ENCODE results near the gene ZNF14.

DNA sequence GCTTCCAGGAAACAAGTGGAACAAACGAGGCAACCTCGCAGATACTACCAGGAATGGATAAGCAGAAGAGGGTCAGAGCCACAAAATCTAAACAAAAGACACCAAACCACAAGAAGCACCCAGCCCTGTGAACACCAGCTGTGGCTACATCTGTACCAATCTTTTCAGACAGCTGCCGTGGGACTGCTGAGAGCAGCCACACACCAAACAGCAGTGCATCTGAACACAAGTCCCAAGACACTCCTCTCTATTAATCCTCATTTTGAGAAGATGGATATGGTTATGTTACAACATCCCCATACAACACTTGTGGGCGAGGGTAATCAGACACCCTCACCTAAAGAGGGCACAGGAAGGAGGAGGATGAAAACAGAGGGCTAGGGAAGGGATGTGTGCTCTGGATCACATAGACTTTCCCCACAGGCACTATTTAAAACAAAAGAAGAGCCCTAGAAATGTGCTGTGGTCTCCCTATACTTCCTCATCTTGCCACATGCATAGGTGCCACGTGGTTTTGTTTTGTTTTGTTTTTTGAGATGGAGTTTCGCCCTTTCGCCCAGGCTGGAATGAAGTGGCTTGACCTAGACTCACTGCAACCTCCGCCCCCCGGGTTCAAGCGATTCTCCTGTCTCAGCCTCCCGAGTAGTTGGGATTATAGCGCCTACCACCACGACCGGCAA, 41.6 kb upstream of the ZNF14 start:
- TF ChIP-seq FOS (IDR thresholded peaks at IDR 0.05; ENCODE audit: low read depth, low read length) = no peak
- TF ChIP-seq, protein P1, sequence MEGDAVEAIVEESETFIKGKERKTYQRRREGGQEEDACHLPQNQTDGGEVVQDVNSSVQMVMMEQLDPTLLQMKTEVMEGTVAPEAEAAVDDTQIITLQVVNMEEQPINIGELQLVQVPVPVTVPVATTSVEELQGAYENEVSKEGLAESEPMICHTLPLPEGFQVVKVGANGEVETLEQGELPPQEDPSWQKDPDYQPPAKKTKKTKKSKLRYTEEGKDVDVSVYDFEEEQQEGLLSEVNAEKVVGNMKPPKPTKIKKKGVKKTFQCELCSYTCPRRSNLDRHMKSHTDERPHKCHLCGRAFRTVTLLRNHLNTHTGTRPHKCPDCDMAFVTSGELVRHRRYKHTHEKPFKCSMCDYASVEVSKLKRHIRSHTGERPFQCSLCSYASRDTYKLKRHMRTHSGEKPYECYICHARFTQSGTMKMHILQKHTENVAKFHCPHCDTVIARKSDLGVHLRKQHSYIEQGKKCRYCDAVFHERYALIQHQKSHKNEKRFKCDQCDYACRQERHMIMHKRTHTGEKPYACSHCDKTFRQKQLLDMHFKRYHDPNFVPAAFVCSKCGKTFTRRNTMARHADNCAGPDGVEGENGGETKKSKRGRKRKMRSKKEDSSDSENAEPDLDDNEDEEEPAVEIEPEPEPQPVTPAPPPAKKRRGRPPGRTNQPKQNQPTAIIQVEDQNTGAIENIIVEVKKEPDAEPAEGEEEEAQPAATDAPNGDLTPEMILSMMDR (conservative IDR thresholded peaks at IDR 0.05; ENCODE audit: low read depth, low read length) = no peak
- TF ChIP-seq, protein P2, sequence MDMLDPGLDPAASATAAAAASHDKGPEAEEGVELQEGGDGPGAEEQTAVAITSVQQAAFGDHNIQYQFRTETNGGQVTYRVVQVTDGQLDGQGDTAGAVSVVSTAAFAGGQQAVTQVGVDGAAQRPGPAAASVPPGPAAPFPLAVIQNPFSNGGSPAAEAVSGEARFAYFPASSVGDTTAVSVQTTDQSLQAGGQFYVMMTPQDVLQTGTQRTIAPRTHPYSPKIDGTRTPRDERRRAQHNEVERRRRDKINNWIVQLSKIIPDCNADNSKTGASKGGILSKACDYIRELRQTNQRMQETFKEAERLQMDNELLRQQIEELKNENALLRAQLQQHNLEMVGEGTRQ (IDR thresholded peaks at IDR 0.05; ENCODE audit: low read depth, low read length) = no peak
- TF ChIP-seq POLR2A (IDR thresholded peaks at IDR 0.05; ENCODE audit: low read depth, low read length) = no peak
- TF ChIP-seq NFE2L2 (IDR thresholded peaks at IDR 0.05; ENCODE audit: low read depth, low read length) = no peak
- TF ChIP-seq MAFK (IDR thresholded peaks at IDR 0.05; ENCODE audit: low read depth, low read length) = no peak
- no peak for TF ChIP-seq MXI1 (IDR thresholded peaks at IDR 0.05; ENCODE audit: borderline replicate concordance, low read depth, low read length)
- TF ChIP-seq RFX5 (IDR thresholded peaks at IDR 0.05; ENCODE audit: low read depth, low read length) = no peak
- no peak for TF ChIP-seq RAD21 (IDR thresholded peaks at IDR 0.05; ENCODE audit: low read length)
